ENCODE measurements around the gene PML. TPM values are rescaled to one million over a fixed set of nuclear protein-coding genes. Genes with fewer than 3 reads are reported as not detected.
A peak's percentile ranks its signal among the peaks of the same experiment; 100 is the strongest.

Gene PML
- total RNA-seq, 1 donor: 31.9 TPM

DNA sequence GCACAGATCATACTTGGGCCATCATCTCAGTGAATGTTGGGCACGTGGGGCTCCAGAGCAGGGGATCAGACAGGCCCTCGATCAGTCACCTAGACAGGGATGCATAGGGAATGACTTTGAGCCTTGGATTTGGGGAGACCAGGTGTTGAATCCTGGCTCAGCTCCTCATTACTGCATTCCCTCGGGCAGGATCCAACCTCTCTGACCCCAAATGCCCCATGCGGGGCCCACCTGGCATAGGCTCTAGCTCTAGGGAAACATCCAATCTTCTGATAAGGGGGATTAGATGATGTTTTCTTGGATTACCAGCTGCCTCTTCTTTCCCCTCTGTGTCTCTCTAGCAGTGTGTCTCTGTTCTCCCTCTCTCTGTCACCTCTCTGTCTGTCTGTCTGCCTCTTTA, 45.5 kb upstream of the PML start:
- DNase-seq (ENCODE audit: low read depth): no peak
- TF ChIP-seq, protein P1, sequence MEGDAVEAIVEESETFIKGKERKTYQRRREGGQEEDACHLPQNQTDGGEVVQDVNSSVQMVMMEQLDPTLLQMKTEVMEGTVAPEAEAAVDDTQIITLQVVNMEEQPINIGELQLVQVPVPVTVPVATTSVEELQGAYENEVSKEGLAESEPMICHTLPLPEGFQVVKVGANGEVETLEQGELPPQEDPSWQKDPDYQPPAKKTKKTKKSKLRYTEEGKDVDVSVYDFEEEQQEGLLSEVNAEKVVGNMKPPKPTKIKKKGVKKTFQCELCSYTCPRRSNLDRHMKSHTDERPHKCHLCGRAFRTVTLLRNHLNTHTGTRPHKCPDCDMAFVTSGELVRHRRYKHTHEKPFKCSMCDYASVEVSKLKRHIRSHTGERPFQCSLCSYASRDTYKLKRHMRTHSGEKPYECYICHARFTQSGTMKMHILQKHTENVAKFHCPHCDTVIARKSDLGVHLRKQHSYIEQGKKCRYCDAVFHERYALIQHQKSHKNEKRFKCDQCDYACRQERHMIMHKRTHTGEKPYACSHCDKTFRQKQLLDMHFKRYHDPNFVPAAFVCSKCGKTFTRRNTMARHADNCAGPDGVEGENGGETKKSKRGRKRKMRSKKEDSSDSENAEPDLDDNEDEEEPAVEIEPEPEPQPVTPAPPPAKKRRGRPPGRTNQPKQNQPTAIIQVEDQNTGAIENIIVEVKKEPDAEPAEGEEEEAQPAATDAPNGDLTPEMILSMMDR (IDR thresholded peaks at IDR 0.05; ENCODE audit: insufficient read depth, low read length): no peak
- H3K4me3 ChIP-seq (ENCODE audit: low read depth, low read length): no peak overlapping the region

DNA sequence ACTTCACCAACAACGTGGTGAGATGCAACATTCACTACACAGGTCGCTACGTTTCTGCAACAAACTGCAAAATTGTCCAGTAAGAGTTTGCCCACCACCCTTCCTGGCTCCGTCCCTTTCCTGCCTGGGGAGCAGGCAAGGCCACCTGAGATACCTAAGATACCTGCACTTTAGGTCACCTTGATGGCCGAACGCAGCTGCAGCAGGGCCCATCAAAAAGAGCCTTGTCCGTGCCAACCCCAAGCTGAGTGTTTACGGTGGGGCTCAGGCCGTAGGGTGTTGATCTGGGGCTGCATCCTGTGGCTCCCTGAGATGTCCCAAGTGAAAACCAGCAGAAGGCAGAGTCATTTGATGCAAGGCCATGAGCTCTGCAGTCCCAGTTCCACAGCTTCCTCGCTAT, 45.0 kb upstream of the PML start:
- H3K4me3 ChIP-seq (ENCODE audit: low read depth, low read length): no peak overlapping the region
- DNase-seq (ENCODE audit: low read depth): no peak
- TF ChIP-seq, protein P1 (IDR thresholded peaks at IDR 0.05; ENCODE audit: insufficient read depth, low read length): no peak

DNA sequence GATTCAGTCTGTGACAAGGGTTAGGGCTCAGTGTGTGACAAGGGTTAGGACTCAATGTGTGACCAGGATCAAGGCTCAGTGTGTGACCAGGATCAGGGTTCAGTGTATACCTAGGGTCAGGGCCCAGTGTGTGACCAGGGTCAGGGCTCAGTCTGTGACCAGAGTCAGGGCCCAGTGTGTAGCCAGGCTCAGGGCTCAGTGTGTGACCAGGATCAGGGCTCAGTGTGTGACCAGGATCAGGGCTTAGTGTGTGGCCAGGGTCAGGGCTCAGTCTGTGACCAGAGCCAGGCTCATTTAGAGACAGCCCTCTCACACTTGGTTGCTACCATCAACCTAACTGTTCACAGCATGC, 44.1 kb upstream of the PML start:
- DNase-seq (ENCODE audit: low read depth): no peak
- TF ChIP-seq, protein P1 (IDR thresholded peaks at IDR 0.05; ENCODE audit: insufficient read depth, low read length): no peak
- H3K4me3 ChIP-seq (ENCODE audit: low read depth, low read length): no peak overlapping the region

DNA sequence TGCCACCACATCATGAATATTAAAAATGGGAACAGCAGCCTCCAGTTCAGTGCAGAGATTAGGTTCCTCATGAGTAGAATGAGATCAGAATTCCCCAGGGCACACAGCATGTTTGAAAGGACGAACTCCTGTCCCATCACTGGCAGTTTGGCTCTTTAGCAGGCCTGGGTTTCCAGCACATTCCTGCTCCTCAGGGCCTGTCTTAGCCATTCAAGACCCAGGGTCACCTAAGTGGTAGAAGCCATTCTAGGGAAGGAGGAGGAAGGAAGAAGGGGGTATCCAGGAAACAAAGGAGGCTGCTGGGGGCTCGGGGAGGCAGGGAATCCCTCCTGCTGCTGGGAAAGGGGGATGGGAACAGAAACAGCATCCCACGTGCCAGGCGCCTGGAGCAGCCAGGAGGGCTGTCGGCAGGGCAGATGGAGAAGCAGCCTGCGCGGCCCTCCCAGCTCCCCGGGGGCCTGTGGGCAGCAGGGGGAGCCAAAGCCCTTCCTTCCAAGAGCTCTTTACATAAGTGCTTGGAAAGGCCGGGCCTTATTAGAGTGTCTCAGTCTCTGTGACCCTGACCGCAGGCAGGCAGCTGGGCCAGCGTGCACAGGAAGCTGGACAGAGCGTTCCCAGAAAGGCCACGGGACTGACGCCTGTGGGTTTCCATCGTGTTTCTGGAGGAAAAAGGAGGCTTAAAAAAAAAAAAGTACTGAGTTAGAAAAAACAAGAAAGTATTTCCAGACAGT, 43.5 kb upstream of the PML start:
- TF ChIP-seq, protein P1 (IDR thresholded peaks at IDR 0.05; ENCODE audit: insufficient read depth, low read length): peak; percentile 77
- DNase-seq (ENCODE audit: low read depth): peak; percentile 98
- H3K4me3 ChIP-seq (ENCODE audit: low read depth, low read length): no peak overlapping the region

DNA sequence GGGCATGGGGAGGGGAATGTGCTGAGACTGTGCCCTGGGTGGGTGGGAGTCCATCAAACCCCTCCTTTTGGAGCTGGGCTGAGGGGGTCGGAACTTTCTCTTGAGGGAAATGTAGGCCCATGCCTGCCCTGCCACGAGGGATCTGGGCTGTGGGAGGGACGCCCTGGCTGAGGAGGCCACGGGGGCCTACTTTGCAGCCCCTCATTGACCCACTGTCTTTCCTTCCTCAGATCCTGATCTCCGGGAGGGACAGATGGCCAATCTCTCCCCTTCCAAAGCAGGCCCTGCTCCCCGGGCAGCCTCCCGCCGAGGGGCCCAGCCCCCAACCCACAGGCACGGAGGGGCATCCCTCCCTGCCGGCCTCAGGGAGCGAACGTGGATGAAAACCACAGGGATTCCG, 42.9 kb upstream of the PML start:
- H3K4me3 ChIP-seq (ENCODE audit: low read depth, low read length): no peak overlapping the region
- TF ChIP-seq, protein P1 (IDR thresholded peaks at IDR 0.05; ENCODE audit: insufficient read depth, low read length): no peak
- no peak for DNase-seq (ENCODE audit: low read depth)

DNA sequence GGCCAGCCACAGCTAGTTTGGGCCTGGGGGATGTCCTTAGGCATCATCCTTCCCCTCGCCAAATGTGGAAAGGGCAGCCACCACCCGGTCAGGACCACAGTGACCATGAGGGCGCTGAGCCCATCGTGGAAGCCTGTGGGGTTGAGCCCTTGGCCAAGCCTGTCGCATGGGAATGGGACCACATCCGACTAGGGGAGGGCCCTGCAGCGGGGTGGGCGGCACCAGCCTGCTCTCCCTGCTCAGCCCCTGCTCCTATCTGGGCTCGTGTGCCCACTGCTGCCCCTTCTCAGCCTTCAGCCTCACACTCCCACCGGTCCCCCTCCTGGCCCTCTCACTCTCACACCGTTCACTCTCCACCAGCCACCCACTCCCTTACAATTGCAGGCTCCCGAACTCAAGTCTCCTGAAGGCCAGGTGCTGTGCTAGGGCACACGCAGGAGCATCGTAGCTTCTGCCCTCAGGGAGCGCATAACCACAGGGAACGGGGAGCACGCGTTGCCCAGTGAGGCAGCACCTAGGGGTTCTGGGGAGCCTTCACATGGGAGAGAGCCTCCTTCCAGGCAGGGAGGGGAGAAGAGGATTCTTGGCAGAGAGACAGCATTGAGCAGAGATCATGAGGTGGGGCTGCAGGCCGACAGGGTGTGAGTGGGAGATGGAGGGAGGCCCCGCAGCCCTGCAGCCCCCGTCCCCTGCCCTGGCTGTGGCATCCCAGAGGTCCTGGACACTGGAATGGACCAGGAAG, 42.2 kb upstream of the PML start:
- TF ChIP-seq, protein P1 (IDR thresholded peaks at IDR 0.05; ENCODE audit: insufficient read depth, low read length): no peak
- H3K4me3 ChIP-seq (ENCODE audit: low read depth, low read length): no peak overlapping the region
- DNase-seq (ENCODE audit: low read depth): no peak
